Cerebellar nuclear complex (tissue), 1 donor: ENCODE data around the gene TPM4.
"Not testable (repeated sequence)": the region's sequence is repeated elsewhere in the genome, so short reads cannot be mapped to it uniquely, and the experiment has no call there.

Experiments
- DNase-seq, 2 experiments: peaks; one replicate each; lab custom pipeline; 2025; lab: John Stamatoyannopoulos, UW

Gene TPM4

GRCh38 chr19:16073988-16074387 is 2.3 kb upstream of the TPM4 start:
- DNase-seq = no peak

GRCh38 chr19:16074488-16075365 is 1.6 kb upstream of the TPM4 start:
- no peak for DNase-seq

GRCh38 chr19:16075430-16076153 is 703 bp upstream of the TPM4 start:
- no peak for DNase-seq

GRCh38 chr19:16076958-16077611 is 790 bp downstream of the TPM4 start:
- DNase-seq = peak in 1 of 2 experiments; percentile 18

GRCh38 chr19:16077984-16078758 is 1.9 kb downstream of the TPM4 start:
- DNase-seq = no peak

- DNase-seq = peak in 1 of 2 experiments; percentile 23
Observed at GRCh38 chr19:16078759-16079707, 2.7 kb downstream of the TPM4 start.

- no peak for DNase-seq
Observed at GRCh38 chr19:16084067-16084685, 7.9 kb downstream of the TPM4 start.

- no peak for DNase-seq
Observed at GRCh38 chr19:16085115-16085514, 8.8 kb downstream of the TPM4 start.

- not testable (repeated sequence) for DNase-seq
Observed at GRCh38 chr19:16087404-16087803, 11.1 kb downstream of the TPM4 start.

- DNase-seq = no peak
Observed at GRCh38 chr19:16087940-16088339, 11.6 kb downstream of the TPM4 start.

- peak; percentile 87 to 96 for DNase-seq
Observed at GRCh38 chr19:16088351-16089009, 12.2 kb downstream of the TPM4 start.

- no peak for DNase-seq
Observed at GRCh38 chr19:16089010-16089846, 12.9 kb downstream of the TPM4 start.

GRCh38 chr19:16091546-16092475 is 15.5 kb downstream of the TPM4 start:
- DNase-seq = no peak

GRCh38 chr19:16094360-16095070 is 18.2 kb downstream of the TPM4 start:
- DNase-seq = no peak

GRCh38 chr19:16095071-16095571 is 18.8 kb downstream of the TPM4 start:
- no peak for DNase-seq

- no peak for DNase-seq
Observed at GRCh38 chr19:16096280-16096855, 20.1 kb downstream of the TPM4 start.
